ENCODE measurements around the gene AQP10. TPM values are rescaled to one million over a fixed set of nuclear protein-coding genes. Genes with fewer than 3 reads are reported as not detected.
A peak's percentile ranks its signal among the peaks of the same experiment; 100 is the strongest.

AQP10 gene
- total and polyA plus RNA-seq, 9 of the 15 experiments (the other 6 are each of a cell fraction or from before 2014, with no cell fraction given): 0.37 to 9.7 (median 1.9) TPM

- TF ChIP-seq ZNF584 (CRISPR knock-in tag; IDR thresholded peaks at IDR 0.05; ENCODE audit: low read depth) (no peak), KLF13 (tag; IDR thresholded peaks at IDR 0.05; ENCODE audit: borderline replicate concordance, low read depth) (no peak), ZNF79 (CRISPR knock-in tag; IDR thresholded peaks at IDR 0.05; ENCODE audit: low read depth) (no peak), RAD51 (IDR thresholded peaks at IDR 0.05; ENCODE audit: borderline replicate concordance, low read depth) (peak; percentile 52; the same call in 1 of the 2 replicates), ZBTB1 (CRISPR knock-in tag; IDR thresholded peaks at IDR 0.05; ENCODE audit: borderline replicate concordance, low read depth) (no peak), ZNF699 (CRISPR knock-in tag; IDR thresholded peaks at IDR 0.05; ENCODE audit: insufficient replicate concordance) (no peak), ZMIZ1 (IDR thresholded peaks at IDR 0.05; ENCODE audit: low read depth in 2 of 2, low read length in 2 of 2) (no peak), ZNF830 (CRISPR knock-in tag; IDR thresholded peaks at IDR 0.05) (no peak), ZNF778 (CRISPR knock-in tag; IDR thresholded peaks at IDR 0.05) (no peak), BRD9 (IDR thresholded peaks at IDR 0.05; ENCODE audit: low read depth, partially characterized antibody) (peak; percentile 66), JUNB (CRISPR knock-in tag; conservative IDR thresholded peaks at IDR 0.05) (no peak), KAT7 (CRISPR knock-in tag; IDR thresholded peaks at IDR 0.05; ENCODE audit: borderline replicate concordance) (no peak), RBM22 (IDR thresholded peaks at IDR 0.05; ENCODE audit: low read depth, low read length, poor library complexity, severe bottlenecking) (no peak), PATZ1 (CRISPR knock-in tag; IDR thresholded peaks at IDR 0.05; ENCODE audit: borderline replicate concordance) (no peak), ZZZ3 (IDR thresholded peaks at IDR 0.05) (no peak), ZNF75A (CRISPR knock-in tag; IDR thresholded peaks at IDR 0.05) (no peak), ZKSCAN8 (CRISPR knock-in tag; IDR thresholded peaks at IDR 0.05) (no peak), SIRT6 (IDR thresholded peaks at IDR 0.05; ENCODE audit: low read depth, low read length) (no peak), ZNF511 (CRISPR knock-in tag; IDR thresholded peaks at IDR 0.05) (no peak), SMARCA5 (IDR thresholded peaks at IDR 0.05) (no peak), TOE1 (IDR thresholded peaks at IDR 0.05; ENCODE audit: borderline replicate concordance) (no peak; the same call in 1 of the 2 replicates), TOE1 (CRISPR knock-in tag; IDR thresholded peaks at IDR 0.05; ENCODE audit: borderline replicate concordance, low read depth) (0 out of 2 replicates have a peak, but pooled peaks have one; percentile 58)
These were observed at the start of gene AQP10 (continued) for GRCh38 chr1:154320882-154321608.
